Prostate gland (tissue), 2 donors: ENCODE data around the gene PIK3CG.
"Not testable (repeated sequence)": the region's sequence is repeated elsewhere in the genome, so short reads cannot be mapped to it uniquely, and the experiment has no call there.

ENCODE experiments used
- CTCF ChIP-seq, 4 experiments: fragments of 200-600 bp in 2 of 4; fragments of 450-650 bp in 2 of 4; sonication (generic) in 2 of 4; IDR thresholded peaks; 1 replicate in 3 of 4; 2 replicates in 1 of 4; pipeline ENCODE4 v1.5.1; 2016 to 2019; ENCODE audit warnings: antibody characterized with exemption in 4 of 4, mild to moderate bottlenecking in 2 of 4, moderate library complexity in 2 of 4
- POLR2A ChIP-seq: fragments of 450-650 bp; IDR thresholded peaks from one replicate; pipeline ENCODE4 v1.6.1; 2016; ENCODE audit warnings: antibody characterized with exemption, mild to moderate bottlenecking
- POLR2AphosphoS5 ChIP-seq: sonication (generic); formaldehyde crosslinking; IDR thresholded peaks from one replicate; pipeline ENCODE4 v1.6.1; 2017; ENCODE audit warnings: antibody characterized with exemption

GRCh38 chr7:106938122-106938521 lies 73.0 kb downstream of the PIK3CG start:
- not testable (repeated sequence) for TF ChIP-seq CTCF (IDR thresholded peaks at IDR 0.05); POLR2A; POLR2AphosphoS5
